GM19025 (cell line): Measurements from ENCODE around the gene PSMD13.

ENCODE experiments used
- ATAC-seq: cut with Tn5 transposase; IDR thresholded peaks from one replicate; pipeline ENCODE4 v1.9.1; 2021; ENCODE audit warnings: mild to moderate bottlenecking, low read depth, moderate library complexity; ENCODE audit not compliant: unreplicated experiment

PSMD13 gene

DNA sequence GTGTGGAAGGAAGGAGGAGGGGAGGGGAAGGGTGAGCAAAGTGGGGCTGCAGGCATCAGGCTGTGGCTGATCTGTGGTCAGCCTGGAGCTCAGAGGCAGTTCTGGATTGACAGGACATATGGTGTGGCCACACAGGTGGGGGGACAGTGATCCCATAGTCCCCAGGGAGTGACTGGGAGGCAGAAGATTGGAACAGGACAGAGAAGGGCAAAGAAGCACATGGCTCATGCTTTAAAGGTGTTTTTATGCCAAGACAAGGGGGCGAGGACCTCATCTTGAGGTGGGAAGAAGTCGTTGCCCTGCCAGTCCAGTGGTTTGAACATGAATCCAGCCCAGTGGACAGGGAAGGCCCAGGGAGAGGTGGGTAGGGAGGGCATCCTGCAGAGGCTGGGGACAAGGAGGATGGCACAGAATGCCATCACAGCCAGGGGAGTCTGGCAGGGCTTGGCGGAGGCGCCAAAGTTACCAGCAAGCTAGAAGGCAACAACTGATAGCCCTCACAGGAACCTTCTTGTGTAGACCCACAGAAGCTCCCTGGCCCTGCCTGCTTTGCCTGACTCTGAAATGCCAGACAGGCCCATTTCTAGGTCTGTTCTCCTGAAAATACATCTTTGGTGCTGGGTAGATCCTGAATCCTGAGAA is 32.7 kb upstream of the PSMD13 start:
- ATAC-seq: no peak

DNA sequence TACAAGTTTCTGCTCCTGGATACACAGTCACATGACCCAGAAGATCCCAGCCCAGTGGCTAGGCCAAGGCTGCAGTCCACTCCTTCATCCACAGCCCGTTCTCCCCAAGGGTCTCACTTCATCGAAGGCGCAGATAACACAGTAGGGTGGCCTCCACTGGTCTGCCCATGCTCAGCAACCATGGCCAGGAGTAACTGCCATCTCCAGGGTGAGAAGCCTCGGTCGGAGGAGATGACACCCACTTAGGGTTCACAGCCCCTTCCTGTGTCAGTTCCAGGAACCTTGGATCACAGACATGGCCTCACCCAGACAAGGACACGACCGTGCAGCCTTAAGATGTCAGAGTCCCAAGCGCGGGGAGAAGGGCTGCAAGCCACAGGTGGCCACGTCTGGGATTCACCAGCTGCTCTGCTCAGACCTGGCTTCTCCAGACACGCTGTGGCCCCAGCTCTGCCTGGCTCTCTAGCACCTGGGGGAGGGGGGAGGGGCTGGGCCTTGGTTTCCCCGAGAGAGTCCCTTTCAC is 32.1 kb upstream of the PSMD13 start:
- ATAC-seq: no peak

DNA sequence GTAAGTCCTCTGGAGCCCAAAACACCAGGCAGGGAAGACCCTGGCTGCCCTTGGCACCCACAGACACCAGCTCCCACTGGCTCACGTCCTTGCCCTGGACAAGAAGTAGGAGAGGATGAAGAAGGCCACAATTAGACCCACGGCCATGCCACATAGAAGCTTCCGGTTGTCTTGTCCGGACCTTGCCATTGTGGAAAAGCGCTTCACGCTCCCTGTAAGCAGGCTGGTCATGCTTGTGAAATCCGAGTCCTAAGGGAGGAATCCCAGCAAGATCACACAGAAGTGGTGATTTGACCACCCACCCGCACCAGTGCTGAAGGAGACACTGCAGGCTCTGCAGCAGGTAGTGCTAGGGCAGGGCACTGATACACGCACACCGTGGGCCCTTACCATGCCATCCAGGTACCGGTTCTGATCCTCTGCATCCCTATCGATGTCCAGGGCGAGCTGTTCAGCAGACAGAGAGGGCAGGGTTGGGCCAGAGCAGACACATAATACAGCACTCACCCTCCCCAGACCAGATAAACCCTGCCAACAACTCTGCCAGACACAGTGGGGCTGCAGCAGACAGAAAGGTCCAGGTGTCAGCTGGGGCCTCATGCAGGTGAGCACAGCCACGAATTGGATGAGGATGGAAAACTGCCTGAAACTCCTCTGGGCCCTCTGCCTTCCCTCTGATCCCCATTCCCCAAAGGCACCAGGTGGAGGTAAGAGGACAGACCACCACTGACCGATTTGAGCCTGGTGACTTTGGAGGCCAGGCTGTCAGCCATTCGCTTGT is 31.4 kb upstream of the PSMD13 start:
- ATAC-seq: no peak

DNA sequence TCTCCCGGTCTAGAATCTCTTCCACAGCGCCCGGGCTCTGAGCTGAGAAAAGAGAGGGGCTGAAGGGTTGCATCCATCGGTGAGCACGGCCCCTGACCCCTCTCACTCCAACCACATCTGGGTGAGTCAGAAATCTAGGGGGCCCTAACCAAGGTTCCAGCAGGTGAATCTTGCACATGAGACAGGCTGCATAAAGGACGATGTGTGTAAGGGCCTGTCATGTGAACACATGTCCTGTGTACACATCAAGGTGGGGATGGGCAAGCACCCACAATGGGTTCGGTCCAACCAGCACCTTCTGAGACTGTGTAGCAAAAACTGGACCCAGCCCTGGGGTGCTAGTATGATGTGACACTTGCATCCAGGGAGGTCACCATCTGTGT is 30.8 kb upstream of the PSMD13 start:
- ATAC-seq: no peak

DNA sequence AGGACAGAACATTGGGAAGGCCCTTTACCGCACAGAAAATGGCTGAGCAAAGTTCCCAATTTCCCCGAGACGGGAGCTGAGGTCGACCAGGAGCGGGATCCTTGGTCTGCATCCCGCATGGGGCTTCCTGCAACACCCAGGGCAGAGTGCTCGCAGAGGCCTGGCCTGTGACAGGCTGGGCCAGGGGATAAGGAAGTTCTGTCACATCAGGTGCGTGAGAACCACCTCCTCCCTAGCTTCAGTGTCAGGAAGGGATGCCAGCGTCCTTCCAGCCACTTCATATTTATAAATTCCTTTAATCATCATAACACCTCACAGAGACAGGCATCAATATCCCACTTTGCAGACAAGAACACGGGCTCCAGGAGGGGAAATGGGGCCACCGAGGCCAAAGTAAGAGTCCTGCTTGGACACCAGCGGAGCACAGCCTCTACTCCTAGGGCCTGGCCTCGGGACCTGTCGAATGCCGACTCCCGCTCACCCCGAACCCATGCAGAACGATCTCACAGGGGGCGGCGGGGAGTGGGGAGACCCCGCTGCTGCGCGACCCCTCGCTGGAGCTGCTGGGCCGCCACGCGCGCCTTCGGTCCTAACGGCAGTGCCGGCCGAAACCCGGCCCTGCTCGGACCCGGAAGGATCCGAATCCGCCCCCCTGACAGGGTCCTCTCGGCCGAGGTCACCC is 30.1 kb upstream of the PSMD13 start:
- ATAC-seq: no peak

- ATAC-seq: peak; percentile 69
Observed at GRCh38 chr11:207208-207862, 29.4 kb upstream of the PSMD13 start, which contains the start of the genes BET1L and RIC8A. Gene BET1L, minus strand, starts transcription at chr11:207399. Its CDS starts 78 bp downstream, at chr11:207321. Gene RIC8A, plus strand, starts transcription at chr11:207708. Its CDS starts 1,147 bp downstream, at chr11:208855.

GRCh38 chr11:207863-208180 is 29.0 kb upstream of the PSMD13 start:
- ATAC-seq: no peak

GRCh38 chr11:208181-208916 is 28.4 kb upstream of the PSMD13 start:
- peak; percentile 37 for ATAC-seq

- ATAC-seq: no peak
Observed at GRCh38 chr11:208917-209260, 27.9 kb upstream of the PSMD13 start.

- no peak for ATAC-seq
Observed at GRCh38 chr11:209275-210121, 27.3 kb upstream of the PSMD13 start.

- ATAC-seq: no peak
Observed at GRCh38 chr11:210122-210802, 26.5 kb upstream of the PSMD13 start.

DNA sequence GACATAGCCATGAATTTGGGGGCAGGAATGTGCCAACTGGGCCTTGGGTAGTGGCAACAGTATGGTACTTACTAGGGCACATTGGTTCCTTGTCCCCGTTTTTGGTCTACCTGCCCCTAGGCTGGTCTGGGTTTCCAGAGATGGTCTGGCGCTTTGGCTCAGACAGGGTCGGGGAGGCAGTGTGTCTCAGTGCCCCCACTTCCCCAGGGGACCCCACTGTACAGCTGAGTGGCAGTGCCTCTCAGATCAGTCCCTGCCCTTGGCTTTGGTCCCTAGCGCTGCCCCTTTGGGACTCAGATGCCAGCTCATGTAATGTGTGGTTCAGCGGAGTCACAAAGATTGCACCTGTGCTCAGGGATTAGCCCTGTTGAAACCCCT is 26.0 kb upstream of the PSMD13 start:
- ATAC-seq: no peak

DNA sequence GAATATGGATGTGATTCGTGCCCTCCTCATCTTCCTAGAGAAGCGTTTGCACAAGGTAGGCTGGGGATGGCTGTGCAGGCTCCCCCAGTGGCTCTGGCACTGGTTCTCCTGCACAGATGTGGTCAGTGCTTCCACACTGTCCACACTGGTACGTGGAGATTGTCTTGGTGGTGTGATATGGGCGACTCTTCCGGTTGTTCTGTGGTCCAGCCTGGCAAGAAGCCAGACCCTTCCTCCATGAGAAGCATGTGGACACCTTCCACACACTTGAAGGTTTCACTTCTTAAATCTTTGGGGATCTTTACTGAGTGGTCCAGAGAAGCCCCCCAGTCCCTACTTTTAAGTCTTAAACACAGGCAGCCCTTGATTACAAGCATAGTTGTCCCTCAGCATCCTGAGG is 25.5 kb upstream of the PSMD13 start:
- no peak for ATAC-seq

DNA sequence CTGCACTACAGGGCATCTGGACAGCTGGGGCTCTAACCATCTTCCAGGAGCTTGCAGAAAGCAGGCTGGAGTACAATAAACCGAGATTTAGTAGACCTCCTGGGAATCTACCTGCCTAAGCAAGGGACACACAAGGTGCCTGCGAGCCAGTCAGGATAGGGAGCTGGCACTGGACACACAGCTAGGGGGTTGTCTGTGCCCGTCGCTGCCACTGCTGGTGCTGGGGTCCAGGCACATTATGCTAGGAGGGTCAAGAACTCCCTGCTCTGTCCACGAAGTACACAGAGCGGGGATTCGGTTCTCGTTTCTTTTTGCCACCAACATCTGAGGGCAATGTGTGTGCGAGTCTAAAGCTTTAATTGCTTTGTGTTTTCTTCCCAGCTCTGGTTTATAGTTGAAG is 25.0 kb upstream of the PSMD13 start:
- no peak for ATAC-seq

DNA sequence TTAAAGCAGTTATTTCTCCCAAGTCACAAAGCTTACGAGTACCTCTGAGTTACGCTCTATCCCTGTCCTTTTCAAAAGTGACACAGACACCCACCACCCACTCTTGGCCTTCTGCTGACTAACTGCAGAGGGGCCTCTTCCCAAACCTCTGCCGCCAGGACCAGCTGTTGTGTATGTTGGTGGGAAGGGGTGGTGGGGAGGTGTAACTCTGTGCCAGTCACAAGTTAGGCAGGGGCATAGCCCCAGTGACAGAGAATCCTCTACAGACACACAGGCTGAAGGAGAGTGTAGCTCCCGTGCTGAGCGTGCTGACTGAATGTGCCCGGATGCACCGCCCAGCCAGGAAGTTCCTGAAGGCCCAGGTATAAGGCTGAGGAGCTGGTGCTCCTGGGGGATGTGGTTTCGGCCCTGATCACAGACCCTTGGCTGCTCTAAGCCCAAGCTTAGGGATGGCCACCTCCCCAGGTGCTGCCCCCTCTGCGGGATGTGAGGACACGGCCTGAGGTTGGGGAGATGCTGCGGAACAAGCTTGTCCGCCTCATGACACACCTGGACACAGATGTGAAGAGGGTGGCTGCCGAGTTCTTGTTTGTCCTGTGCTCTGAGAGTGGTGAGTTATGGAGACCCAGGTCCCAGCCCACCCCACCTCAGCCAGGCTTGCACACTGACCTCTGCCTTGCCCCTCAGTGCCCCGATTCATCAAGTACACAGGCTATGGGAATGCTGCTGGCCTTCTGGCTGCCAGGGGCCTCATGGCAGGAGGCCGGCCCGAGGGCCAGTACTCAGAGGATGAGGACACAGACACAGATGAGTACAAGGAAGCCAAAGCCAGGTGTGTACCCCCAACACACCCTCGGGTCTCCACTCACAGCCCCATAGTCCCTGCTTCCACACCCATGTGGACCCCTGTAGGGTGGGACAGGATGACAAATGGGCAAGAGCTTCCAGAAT is 24.4 kb upstream of the PSMD13 start:
- no peak for ATAC-seq

DNA sequence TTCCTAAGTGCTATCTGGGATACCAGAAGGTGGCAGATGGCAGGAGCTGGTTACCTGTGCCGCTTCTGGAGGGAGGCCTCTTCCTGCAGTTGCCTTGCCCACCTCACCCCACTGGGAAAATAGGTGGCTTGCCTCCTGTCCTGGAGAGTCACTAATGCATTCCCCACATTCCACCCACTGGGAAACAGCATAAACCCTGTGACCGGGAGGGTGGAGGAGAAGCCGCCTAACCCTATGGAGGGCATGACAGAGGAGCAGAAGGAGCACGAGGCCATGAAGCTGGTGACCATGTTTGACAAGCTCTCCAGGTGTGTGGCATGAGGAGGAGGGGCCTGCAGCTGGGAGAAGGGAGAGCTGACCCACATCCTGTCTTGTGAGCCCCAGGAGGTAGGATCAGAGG is 23.7 kb upstream of the PSMD13 start:
- ATAC-seq: no peak

DNA sequence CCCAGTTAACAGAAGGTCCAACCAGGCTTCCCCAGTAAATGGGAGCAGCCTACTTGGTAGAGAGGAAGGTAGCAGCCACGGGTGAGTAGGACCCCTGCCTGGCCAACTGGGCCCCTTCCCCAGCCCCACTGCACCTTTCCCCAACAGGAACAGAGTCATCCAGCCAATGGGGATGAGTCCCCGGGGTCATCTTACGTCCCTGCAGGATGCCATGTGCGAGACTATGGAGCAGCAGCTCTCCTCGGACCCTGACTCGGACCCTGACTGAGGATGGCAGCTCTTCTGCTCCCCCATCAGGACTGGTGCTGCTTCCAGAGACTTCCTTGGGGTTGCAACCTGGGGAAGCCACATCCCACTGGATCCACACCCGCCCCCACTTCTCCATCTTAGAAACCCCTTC is 22.7 kb upstream of the PSMD13 start:
- ATAC-seq: no peak

DNA sequence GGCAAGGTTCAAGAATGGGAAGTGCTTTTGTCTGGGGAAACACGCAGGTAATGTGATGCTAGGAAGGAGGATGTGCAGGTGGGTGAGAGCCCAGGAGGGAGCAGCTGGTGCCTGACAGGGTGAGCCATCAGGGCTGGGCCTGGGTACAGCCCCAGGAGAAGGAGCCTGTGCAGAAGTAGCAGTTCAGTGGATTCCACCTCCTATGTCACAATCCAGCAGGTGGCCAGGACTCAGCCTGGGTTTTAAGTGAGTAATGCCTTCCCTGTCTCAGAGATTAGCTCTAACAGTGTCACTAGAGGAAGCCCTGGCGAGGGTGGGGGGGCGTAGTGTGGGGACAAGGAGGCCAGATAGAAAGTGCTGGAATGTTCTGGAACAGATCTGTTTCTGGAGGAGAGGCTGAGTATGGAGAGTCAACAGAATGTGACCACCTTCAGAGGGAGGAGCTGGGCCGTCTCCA is 21.2 kb upstream of the PSMD13 start:
- no peak for ATAC-seq
